ENCODE data around the gene ARHGAP10. TPM values are rescaled to one million over a fixed set of nuclear protein-coding genes. Genes with fewer than 3 reads are reported as not detected.
A peak's percentile ranks its signal among the peaks of the same experiment; 100 is the strongest.
"Not testable (repeated sequence)": the region's sequence is repeated elsewhere in the genome, so short reads cannot be mapped to it uniquely, and the experiment has no call there.

ARHGAP10 gene
- total RNA-seq, 1 donor = 4.8 TPM

- no peak for DNase-seq (ENCODE audit: low read depth in 2 of 3, low spot score in 2 of 3)
These were observed 243.4 kb downstream of the ARHGAP10 start for GRCh38 chr4:147975325-147975724.

- no peak for DNase-seq (ENCODE audit: low read depth in 2 of 3, low spot score in 2 of 3)
These were observed 244.3 kb downstream of the ARHGAP10 start for GRCh38 chr4:147975933-147976928.

GRCh38 chr4:147980586-147980985 is 248.7 kb downstream of the ARHGAP10 start:
- DNase-seq (ENCODE audit: low read depth in 2 of 3, low spot score in 2 of 3) = no peak

- DNase-seq (ENCODE audit: low read depth in 2 of 3, low spot score in 2 of 3) = no peak
These were observed 249.4 kb downstream of the ARHGAP10 start for GRCh38 chr4:147981305-147981704.

GRCh38 chr4:147984065-147984777 is 252.3 kb downstream of the ARHGAP10 start:
- DNase-seq (ENCODE audit: low read depth in 2 of 3, low spot score in 2 of 3) = peak in 1 of 3 donors; percentile 60

- no peak for DNase-seq (ENCODE audit: low read depth in 2 of 3, low spot score in 2 of 3)
These were observed 252.9 kb downstream of the ARHGAP10 start for GRCh38 chr4:147984778-147985138.

- no peak for DNase-seq (ENCODE audit: low read depth in 2 of 3, low spot score in 2 of 3)
These were observed 253.5 kb downstream of the ARHGAP10 start for GRCh38 chr4:147985376-147985775.

- peak in 1 of 3 donors; percentile 51 for DNase-seq (ENCODE audit: low read depth in 2 of 3, low spot score in 2 of 3)
These were observed 255.4 kb downstream of the ARHGAP10 start for GRCh38 chr4:147987252-147987651.

DNA sequence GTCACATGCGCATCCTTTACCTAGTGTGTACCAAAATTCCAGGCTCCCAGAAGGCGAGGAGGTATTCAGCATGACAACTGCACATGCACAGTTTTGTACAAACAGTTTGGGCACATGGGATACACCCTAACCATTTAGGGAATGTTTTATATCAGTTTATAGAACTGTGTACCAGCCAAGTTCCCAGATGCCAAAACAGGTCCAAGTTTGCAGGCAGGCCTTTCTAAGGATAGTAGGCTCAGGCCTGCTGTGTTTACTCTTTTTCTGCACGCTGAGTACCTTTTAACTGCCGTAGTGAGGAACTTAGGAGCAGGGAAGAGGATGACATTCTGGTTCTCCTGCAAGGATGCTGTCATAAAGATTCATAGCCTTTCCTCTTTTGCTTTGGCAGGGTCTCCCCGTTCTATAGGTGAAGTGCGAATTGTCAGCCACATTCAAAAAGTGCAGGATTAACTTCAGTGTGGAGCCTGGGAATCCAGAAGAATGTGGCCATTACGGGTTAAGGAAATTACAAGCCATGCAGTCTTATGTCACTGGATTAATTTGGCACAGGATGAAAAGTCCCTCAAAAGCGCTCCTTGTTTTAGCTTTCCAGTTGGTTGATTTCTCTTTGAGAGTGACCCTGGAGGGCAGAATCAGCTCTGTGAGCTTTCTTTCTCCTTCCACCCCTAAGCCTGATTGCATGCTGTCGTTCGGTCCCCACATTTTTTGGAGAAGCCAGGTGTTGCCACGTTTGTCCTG is 259.8 kb downstream of the ARHGAP10 start:
- no peak for DNase-seq (ENCODE audit: low read depth in 2 of 3, low spot score in 2 of 3)

DNA sequence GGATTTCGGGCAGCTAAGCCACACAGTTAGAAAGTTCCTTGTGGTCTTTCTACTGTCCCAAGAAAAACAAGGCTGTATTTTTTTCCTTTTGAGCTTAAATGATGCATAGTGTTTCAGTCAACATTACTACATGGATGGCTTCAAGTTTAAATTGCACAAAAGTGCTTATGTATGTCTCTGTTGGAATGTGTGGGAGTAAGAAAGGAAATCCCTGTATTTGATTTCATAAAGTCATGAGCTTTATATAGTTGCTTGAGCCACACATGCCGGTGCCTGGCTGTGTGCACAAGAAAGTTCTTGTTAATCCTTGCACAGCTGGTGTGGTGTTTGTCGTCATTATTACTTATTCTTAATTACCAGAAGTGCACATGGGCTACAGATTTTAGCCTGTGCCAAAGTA is 262.2 kb downstream of the ARHGAP10 start:
- DNase-seq (ENCODE audit: low read depth in 2 of 3, low spot score in 2 of 3) = no peak

DNA sequence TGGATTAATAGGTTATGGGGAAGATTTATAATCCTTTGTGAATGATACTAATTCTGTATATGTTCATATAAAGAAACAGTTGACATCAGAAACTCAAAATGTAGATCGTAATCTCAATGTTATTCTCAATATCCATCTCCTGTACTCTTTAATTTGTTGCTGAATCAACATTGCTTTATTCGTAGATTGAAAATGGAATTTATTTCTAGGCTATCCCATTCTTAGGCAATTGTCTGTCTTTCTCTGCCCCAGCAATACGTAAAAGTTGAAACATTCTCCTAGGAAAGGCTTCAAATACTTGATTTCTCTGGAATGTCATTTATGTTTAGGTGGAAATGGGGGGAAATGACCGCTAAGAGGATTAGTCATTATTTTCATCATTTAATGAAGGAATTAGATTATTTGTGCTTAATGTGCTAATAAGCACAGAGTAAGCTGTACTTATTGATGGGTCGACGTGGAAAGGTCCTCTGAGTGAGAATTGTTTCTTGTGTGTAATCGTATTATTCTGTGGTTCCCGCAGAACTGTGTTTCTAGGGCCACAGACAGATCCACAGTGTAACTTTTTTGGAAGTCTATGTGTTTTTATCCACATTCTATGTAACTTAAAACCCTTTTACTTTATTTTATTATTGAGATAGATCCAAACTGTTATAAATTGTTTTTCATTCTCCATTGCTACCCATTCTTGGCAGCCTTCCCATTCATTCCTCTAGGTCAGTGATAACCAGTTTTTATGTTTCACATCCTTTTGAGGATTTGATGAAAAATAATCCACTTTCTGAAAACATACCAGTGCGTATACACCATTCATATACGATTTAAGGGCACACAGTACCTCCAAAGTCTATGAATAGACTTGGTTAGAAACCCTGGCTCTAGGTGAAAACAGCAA is 262.9 kb downstream of the ARHGAP10 start:
- DNase-seq (ENCODE audit: low read depth in 2 of 3, low spot score in 2 of 3) = no peak

- no peak for DNase-seq (ENCODE audit: low read depth in 2 of 3, low spot score in 2 of 3)
These were observed 265.0 kb downstream of the ARHGAP10 start for GRCh38 chr4:147996859-147997258.

- DNase-seq (ENCODE audit: low read depth in 2 of 3, low spot score in 2 of 3) = not testable (repeated sequence)
These were observed 268.1 kb downstream of the ARHGAP10 start for GRCh38 chr4:148000038-148000437.

- DNase-seq (ENCODE audit: low read depth in 2 of 3, low spot score in 2 of 3) = peak in 1 of 3 donors; percentile 11
These were observed 272.5 kb downstream of the ARHGAP10 start for GRCh38 chr4:148004228-148004857.

DNA sequence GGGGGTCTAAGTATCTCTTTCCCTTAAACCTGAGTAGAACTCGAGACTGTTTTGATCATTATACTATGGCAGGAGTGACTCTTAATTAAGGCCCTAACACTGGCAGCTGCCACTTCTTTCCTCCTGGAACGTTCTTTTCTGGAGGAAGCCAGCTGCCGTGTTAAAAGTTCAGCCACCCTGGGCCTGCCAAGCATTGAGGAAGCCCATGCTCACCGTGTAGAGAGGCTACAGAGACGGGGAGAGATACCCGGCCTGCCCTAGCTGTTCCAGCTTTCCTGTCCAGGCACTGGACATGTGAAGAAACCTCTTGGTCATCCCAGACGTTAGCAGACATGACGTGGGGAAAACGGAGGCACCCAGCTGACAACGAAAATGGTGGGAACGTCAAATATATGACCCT is 274.1 kb downstream of the ARHGAP10 start:
- no peak for DNase-seq (ENCODE audit: low read depth in 2 of 3, low spot score in 2 of 3)

- no peak for DNase-seq (ENCODE audit: low read depth in 2 of 3, low spot score in 2 of 3)
These were observed 275.4 kb downstream of the ARHGAP10 start for GRCh38 chr4:148007314-148007760.

DNA sequence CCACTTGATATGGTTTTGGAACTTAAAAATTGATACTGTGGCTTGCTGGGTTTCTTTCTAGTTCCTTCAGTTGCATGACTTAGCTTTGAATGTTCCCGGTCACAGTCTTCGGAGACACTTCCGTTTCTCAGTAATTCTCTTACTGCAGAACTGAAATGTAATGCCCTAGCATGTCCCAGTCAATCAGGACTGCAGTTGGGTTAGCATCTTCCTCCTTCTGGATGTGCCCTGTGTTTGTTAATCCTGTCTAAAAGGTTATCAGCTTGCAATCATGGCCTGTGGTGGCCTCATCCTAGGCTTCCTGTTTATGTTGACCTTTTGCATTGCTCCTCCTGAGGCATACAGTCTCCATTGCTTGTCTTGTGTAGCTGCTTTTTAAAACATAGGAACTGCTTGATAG is 275.9 kb downstream of the ARHGAP10 start:
- peak in 1 of 3 donors; percentile 25 for DNase-seq (ENCODE audit: low read depth in 2 of 3, low spot score in 2 of 3)

DNA sequence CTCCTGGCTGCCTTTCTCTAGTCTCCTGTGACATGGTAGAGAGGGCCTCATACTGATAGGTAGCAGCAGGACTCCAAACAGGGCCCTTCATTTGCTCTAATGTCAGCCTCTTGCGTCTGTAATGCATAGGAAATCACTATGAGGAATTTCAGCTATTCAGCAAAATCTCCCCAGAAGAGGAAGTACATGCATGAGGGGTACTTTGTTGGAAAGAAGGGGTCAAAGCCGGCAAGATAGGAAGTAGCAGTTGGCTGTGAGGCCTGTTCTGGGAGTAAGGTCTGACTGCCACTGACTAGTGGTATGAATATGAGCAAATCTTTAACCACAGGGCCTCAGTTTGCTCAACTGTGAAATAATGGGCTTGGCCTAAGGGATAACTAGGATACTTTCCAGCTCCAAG is 283.2 kb downstream of the ARHGAP10 start:
- DNase-seq (ENCODE audit: low read depth in 2 of 3, low spot score in 2 of 3) = peak in 1 of 3 donors; percentile 43

- no peak for DNase-seq (ENCODE audit: low read depth in 2 of 3, low spot score in 2 of 3)
These were observed 283.6 kb downstream of the ARHGAP10 start for GRCh38 chr4:148015468-148015867.

Measured in hematopoietic multipotent progenitor cell (in vitro differentiated cells).